ENCODE results near the gene CRTC1.
"Not testable (repeated sequence)": the region's sequence is repeated elsewhere in the genome, so short reads cannot be mapped to it uniquely, and the experiment has no call there.

CRTC1 gene

DNA sequence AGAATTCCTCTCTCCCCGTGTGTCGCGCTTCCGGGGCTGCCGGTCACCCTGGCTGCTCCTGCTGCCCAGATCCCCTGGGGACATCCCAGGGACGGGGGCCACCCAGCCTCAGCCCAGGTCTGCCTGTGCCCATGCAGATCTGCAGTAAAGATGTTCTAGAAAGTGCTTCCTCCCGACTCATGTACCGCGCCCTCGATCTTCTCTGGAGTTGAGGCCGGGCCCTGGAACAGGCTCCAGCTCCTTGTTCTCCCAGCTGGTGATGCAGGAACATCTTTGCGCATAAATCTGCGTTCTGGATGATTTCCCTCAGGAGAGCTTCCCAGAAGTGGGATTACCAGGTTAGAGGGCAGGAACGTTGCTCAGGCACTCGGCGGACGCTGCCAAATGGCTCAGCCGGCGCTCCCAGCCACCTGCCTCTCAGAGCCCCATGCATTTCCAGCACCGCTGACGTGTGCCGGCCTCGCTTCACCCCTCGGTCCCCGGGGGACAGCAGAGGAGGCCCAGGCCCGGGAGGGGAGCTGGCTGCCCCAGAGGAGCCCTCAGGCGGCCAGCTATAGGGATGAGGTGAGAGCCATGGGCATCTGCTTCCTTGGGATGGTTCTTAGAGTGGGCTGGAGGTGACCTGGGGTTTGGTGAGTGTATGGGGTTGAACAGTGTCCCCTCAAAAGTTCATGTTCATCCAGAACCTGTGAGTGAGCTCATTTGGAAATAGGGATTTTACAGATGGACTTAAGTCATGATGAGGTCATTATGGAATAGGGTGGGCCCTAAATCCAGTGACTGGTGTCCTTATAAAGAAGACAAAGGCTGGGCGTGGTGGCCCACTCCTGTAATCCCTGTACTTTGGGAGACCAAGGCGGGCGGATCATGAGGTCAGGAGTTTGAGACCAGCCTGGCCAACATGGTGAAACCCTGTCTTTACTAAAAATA lies 42.6 kb downstream of the CRTC1 start (continued):
- TF ChIP-seq ZFP30 (CRISPR knock-in tag; IDR thresholded peaks at IDR 0.05) (no peak), TCF4 (CRISPR knock-in tag; IDR thresholded peaks at IDR 0.05; ENCODE audit: borderline replicate concordance) (no peak), OSR1 (CRISPR knock-in tag; IDR thresholded peaks at IDR 0.05) (no peak), ZFP3 (CRISPR knock-in tag; IDR thresholded peaks at IDR 0.05) (no peak), BACH2 (CRISPR knock-in tag; IDR thresholded peaks at IDR 0.05; ENCODE audit: borderline replicate concordance) (no peak), ZNF565 (CRISPR knock-in tag; conservative IDR thresholded peaks at IDR 0.05; ENCODE audit: low read depth) (no peak), ZNF8 (CRISPR knock-in tag; IDR thresholded peaks at IDR 0.05) (no peak)
- TF ChIP-seq, protein P1, sequence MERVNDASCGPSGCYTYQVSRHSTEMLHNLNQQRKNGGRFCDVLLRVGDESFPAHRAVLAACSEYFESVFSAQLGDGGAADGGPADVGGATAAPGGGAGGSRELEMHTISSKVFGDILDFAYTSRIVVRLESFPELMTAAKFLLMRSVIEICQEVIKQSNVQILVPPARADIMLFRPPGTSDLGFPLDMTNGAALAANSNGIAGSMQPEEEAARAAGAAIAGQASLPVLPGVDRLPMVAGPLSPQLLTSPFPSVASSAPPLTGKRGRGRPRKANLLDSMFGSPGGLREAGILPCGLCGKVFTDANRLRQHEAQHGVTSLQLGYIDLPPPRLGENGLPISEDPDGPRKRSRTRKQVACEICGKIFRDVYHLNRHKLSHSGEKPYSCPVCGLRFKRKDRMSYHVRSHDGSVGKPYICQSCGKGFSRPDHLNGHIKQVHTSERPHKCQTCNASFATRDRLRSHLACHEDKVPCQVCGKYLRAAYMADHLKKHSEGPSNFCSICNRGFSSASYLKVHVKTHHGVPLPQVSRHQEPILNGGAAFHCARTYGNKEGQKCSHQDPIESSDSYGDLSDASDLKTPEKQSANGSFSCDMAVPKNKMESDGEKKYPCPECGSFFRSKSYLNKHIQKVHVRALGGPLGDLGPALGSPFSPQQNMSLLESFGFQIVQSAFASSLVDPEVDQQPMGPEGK (CRISPR knock-in tag; IDR thresholded peaks at IDR 0.05; ENCODE audit: borderline replicate concordance): no peak

DNA sequence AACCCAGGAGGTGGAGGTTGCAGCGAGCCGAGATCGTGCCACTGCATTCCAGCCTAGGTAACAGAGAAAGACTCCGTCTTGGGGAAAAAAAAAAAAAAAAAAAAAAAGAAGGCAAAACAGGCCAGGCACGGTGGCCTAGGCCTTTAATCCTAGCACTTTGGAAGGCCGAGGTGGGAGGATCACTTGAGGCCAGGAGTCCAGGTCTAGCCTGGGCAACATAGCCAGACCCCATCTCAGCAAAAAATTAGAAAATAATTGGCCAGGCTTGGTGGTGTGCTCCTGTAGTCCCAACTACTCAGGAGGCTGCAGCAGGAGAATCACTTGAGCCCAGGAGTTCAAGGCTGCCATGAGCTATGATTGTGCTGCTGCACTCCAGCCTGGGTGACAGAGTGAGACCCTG lies 43.4 kb downstream of the CRTC1 start:
- no peak for ATAC-seq
- no peak for TF ChIP-seq RARB (CRISPR knock-in tag; IDR thresholded peaks at IDR 0.05)
- TF ChIP-seq ZNF8 (CRISPR knock-in tag; IDR thresholded peaks at IDR 0.05): no peak
- TF ChIP-seq TOX (CRISPR knock-in tag; IDR thresholded peaks at IDR 0.05; ENCODE audit: borderline replicate concordance): no peak
- TF ChIP-seq, protein P2, sequence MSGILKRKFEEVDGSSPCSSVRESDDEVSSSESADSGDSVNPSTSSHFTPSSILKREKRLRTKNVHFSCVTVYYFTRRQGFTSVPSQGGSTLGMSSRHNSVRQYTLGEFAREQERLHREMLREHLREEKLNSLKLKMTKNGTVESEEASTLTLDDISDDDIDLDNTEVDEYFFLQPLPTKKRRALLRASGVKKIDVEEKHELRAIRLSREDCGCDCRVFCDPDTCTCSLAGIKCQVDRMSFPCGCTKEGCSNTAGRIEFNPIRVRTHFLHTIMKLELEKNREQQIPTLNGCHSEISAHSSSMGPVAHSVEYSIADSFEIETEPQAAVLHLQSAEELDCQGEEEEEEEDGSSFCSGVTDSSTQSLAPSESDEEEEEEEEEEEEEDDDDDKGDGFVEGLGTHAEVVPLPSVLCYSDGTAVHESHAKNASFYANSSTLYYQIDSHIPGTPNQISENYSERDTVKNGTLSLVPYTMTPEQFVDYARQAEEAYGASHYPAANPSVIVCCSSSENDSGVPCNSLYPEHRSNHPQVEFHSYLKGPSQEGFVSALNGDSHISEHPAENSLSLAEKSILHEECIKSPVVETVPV (CRISPR knock-in tag; IDR thresholded peaks at IDR 0.05): no peak
- no peak for TF ChIP-seq ZC3H10 (CRISPR knock-in tag; IDR thresholded peaks at IDR 0.05)
- TF ChIP-seq ISL1 (CRISPR knock-in tag; IDR thresholded peaks at IDR 0.05): no peak
- no peak for TF ChIP-seq ARNTL (CRISPR knock-in tag; IDR thresholded peaks at IDR 0.05; ENCODE audit: borderline replicate concordance, low read depth)
- no peak for TF ChIP-seq TCF4 (CRISPR knock-in tag; IDR thresholded peaks at IDR 0.05; ENCODE audit: borderline replicate concordance)
- no peak for TF ChIP-seq ZFP3 (CRISPR knock-in tag; IDR thresholded peaks at IDR 0.05)
- TF ChIP-seq, protein P3, sequence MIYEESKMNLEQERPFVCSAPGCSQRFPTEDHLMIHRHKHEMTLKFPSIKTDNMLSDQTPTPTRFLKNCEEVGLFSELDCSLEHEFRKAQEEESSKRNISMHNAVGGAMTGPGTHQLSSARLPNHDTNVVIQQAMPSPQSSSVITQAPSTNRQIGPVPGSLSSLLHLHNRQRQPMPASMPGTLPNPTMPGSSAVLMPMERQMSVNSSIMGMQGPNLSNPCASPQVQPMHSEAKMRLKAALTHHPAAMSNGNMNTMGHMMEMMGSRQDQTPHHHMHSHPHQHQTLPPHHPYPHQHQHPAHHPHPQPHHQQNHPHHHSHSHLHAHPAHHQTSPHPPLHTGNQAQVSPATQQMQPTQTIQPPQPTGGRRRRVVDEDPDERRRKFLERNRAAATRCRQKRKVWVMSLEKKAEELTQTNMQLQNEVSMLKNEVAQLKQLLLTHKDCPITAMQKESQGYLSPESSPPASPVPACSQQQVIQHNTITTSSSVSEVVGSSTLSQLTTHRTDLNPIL (CRISPR knock-in tag; IDR thresholded peaks at IDR 0.05; ENCODE audit: low read depth): no peak
- TF ChIP-seq ESRRG (CRISPR knock-in tag; IDR thresholded peaks at IDR 0.05): no peak
- TF ChIP-seq PPARA (CRISPR knock-in tag; IDR thresholded peaks at IDR 0.05; ENCODE audit: borderline replicate concordance): no peak
- TF ChIP-seq CSDC2 (CRISPR knock-in tag; IDR thresholded peaks at IDR 0.05): no peak
- no peak for TF ChIP-seq SNAI2 (CRISPR knock-in tag; IDR thresholded peaks at IDR 0.05)
- no peak for TF ChIP-seq GLIS3 (CRISPR knock-in tag; IDR thresholded peaks at IDR 0.05)
- TF ChIP-seq, protein P4, sequence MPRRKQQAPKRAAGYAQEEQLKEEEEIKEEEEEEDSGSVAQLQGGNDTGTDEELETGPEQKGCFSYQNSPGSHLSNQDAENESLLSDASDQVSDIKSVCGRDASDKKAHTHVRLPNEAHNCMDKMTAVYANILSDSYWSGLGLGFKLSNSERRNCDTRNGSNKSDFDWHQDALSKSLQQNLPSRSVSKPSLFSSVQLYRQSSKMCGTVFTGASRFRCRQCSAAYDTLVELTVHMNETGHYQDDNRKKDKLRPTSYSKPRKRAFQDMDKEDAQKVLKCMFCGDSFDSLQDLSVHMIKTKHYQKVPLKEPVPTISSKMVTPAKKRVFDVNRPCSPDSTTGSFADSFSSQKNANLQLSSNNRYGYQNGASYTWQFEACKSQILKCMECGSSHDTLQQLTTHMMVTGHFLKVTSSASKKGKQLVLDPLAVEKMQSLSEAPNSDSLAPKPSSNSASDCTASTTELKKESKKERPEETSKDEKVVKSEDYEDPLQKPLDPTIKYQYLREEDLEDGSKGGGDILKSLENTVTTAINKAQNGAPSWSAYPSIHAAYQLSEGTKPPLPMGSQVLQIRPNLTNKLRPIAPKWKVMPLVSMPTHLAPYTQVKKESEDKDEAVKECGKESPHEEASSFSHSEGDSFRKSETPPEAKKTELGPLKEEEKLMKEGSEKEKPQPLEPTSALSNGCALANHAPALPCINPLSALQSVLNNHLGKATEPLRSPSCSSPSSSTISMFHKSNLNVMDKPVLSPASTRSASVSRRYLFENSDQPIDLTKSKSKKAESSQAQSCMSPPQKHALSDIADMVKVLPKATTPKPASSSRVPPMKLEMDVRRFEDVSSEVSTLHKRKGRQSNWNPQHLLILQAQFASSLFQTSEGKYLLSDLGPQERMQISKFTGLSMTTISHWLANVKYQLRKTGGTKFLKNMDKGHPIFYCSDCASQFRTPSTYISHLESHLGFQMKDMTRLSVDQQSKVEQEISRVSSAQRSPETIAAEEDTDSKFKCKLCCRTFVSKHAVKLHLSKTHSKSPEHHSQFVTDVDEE (CRISPR knock-in tag; IDR thresholded peaks at IDR 0.05): no peak
- TF ChIP-seq, protein P1 (CRISPR knock-in tag; IDR thresholded peaks at IDR 0.05; ENCODE audit: borderline replicate concordance): no peak
- TF ChIP-seq ZNF70 (CRISPR knock-in tag; IDR thresholded peaks at IDR 0.05): no peak
- TF ChIP-seq ZFP30 (CRISPR knock-in tag; IDR thresholded peaks at IDR 0.05): no peak
- no peak for TF ChIP-seq OSR1 (CRISPR knock-in tag; IDR thresholded peaks at IDR 0.05)

DNA sequence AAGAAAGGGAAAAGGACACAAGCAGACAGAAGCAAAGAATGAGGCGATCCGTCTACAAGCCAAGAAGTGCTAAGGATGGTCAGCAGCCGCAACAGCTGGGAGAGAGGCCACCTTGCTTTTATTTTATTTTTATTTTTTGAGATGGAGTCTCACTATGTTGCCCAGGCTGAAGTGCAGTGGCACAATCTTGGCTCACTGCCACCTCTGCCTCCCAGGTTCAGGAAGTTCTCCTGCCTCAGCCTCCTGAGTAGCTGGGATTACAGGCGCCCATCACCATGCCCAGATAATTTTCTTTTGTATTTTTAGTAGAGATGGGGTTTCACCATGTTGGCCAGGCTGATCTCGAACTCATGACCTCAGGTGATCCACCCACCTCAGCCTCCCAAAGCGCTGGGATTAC lies 44.1 kb downstream of the CRTC1 start:
- not testable (repeated sequence) for ATAC-seq

Measured in SK-N-SH treated with all-trans-retinoic acid at 6 μM for 48 hours (cell line).